ENCODE measurements around the gene PGA3. TPM values are rescaled to one million over a fixed set of nuclear protein-coding genes. Genes with fewer than 3 reads are reported as not detected.
"Not testable (repeated sequence)": the region's sequence is repeated elsewhere in the genome, so short reads cannot be mapped to it uniquely, and the experiment has no call there.

The PGA3 gene
- total RNA-seq, 3 donors from 2014 or later (not counting 1 experiment from before 2014, with no cell fraction given), result not detected

GRCh38 chr11:61174949-61175348 is 28.4 kb upstream of the PGA3 start:
- no peak for TF ChIP-seq CTCF (IDR thresholded peaks at IDR 0.05)
- Histone ChIP-seq H3K9me3 (ENCODE audit: control insufficient read depth, insufficient read depth, low read length) (no peaks in the 10 kb centered on the region), H3K27me3 (ENCODE audit: control insufficient read depth, insufficient read depth, low read length) (peaks cover 2% of the 10 kb centered on the region), H3K36me3 (ENCODE audit: control insufficient read depth, insufficient read depth, low read length) (no peaks in the 10 kb centered on the region), H3K4me3 (ENCODE audit: low read length) (no peak overlapping the region), H3K4me1 (ENCODE audit: control insufficient read depth, insufficient read depth, low read length) (no peaks in the 10 kb centered on the region), H3K27ac (ENCODE audit: low read length) (no peak overlapping the region)
- H3K4me3 Mint-ChIP-seq, result no peak overlapping the region
- ATAC-seq (no peak), DNase-seq (no peak)
- H3K4me1 Mint-ChIP-seq, result peaks cover 11 to 13% of the 10 kb centered on the region in 2 donors
- H3K36me3 Mint-ChIP-seq, result no peaks in the 10 kb centered on the region
- 54% methylated on average over 5 of the region's 6 CpGs for WGBS (ENCODE audit: insufficient coverage)
- H3K27me3 Mint-ChIP-seq (ENCODE audit: low read depth in 2 of 2), result peaks cover 9 to 34% of the 10 kb centered on the region in 2 donors
- H3K9me3 Mint-ChIP-seq, result no peaks in the 10 kb centered on the region
- no peak overlapping the region for H3K27ac Mint-ChIP-seq
- intact Hi-C loops (cut with micrococcal nuclease), result no loop called here

GRCh38 chr11:61176446-61176845 is 26.9 kb upstream of the PGA3 start:
- TF ChIP-seq CTCF (IDR thresholded peaks at IDR 0.05), result no peak
- Mint-ChIP-seq H3K4me1 (peaks cover 11 to 13% of the 10 kb centered on the region in 2 donors), H3K27me3 (ENCODE audit: low read depth in 2 of 2) (peaks cover 9 to 34% of the 10 kb centered on the region in 2 donors), H3K36me3 (no peaks in the 10 kb centered on the region), H3K4me3 (no peak overlapping the region), H3K27ac (no peak overlapping the region), H3K9me3 (no peaks in the 10 kb centered on the region)
- ATAC-seq, result no peak
- Histone ChIP-seq H3K36me3 (ENCODE audit: control insufficient read depth, insufficient read depth, low read length) (no peaks in the 10 kb centered on the region), H3K9me3 (ENCODE audit: control insufficient read depth, insufficient read depth, low read length) (no peaks in the 10 kb centered on the region), H3K27me3 (ENCODE audit: control insufficient read depth, insufficient read depth, low read length) (peaks cover 2% of the 10 kb centered on the region), H3K27ac (ENCODE audit: low read length) (no peak overlapping the region), H3K4me3 (ENCODE audit: low read length) (no peak overlapping the region), H3K4me1 (ENCODE audit: control insufficient read depth, insufficient read depth, low read length) (no peaks in the 10 kb centered on the region)
- DNase-seq, result no peak
- 89% methylated on average over 6 of the region's 6 CpGs for WGBS (ENCODE audit: insufficient coverage)
- intact Hi-C loops (cut with micrococcal nuclease), result no loop called here

- intact Hi-C loops (cut with micrococcal nuclease); DNase-seq; H3K27ac Mint-ChIP-seq; H3K36me3 Mint-ChIP-seq; H3K27ac ChIP-seq (ENCODE audit: low read length); H3K4me1 ChIP-seq (ENCODE audit: control insufficient read depth, insufficient read depth, low read length); H3K9me3 ChIP-seq (ENCODE audit: control insufficient read depth, insufficient read depth, low read length); ATAC-seq; H3K27me3 ChIP-seq (ENCODE audit: control insufficient read depth, insufficient read depth, low read length); H3K4me3 ChIP-seq (ENCODE audit: low read length); H3K36me3 ChIP-seq (ENCODE audit: control insufficient read depth, insufficient read depth, low read length); H3K4me1 Mint-ChIP-seq; H3K4me3 Mint-ChIP-seq; H3K9me3 Mint-ChIP-seq: not testable (repeated sequence)
- H3K27me3 Mint-ChIP-seq (ENCODE audit: low read depth in 2 of 2), result peaks cover 4 to 16% of the 10 kb centered on the region in 2 donors
- 95% methylated on average over 6 of the region's 6 CpGs for WGBS (ENCODE audit: insufficient coverage)
Observed at GRCh38 chr11:61180205-61180604, 23.1 kb upstream of the PGA3 start.

GRCh38 chr11:61181489-61181888 is 21.8 kb upstream of the PGA3 start:
- intact Hi-C loops (cut with micrococcal nuclease), result no loop called here

More at GRCh38 chr11:61181489-61181888, 21.8 kb upstream of the PGA3 start:
- Mint-ChIP-seq H3K4me1 (no peaks in the 10 kb centered on the region), H3K27ac (no peak overlapping the region), H3K36me3 (no peaks in the 10 kb centered on the region), H3K4me3 (no peak overlapping the region), H3K9me3 (no peaks in the 10 kb centered on the region), H3K27me3 (ENCODE audit: low read depth in 2 of 2) (peaks cover 0 to 8% of the 10 kb centered on the region in 2 donors)
- H3K27ac ChIP-seq (ENCODE audit: low read length), result no peak overlapping the region
- ATAC-seq, result no peak
- no peak for TF ChIP-seq CTCF (IDR thresholded peaks at IDR 0.05)
- H3K4me1 ChIP-seq (ENCODE audit: control insufficient read depth, insufficient read depth, low read length), result no peaks in the 10 kb centered on the region
- H3K9me3 ChIP-seq (ENCODE audit: control insufficient read depth, insufficient read depth, low read length), result no peaks in the 10 kb centered on the region
- DNase-seq, result no peak
- no peaks in the 10 kb centered on the region for H3K36me3 ChIP-seq (ENCODE audit: control insufficient read depth, insufficient read depth, low read length)
- WGBS (ENCODE audit: insufficient coverage), result 95% methylated on average over 3 of the region's 4 CpGs
- H3K4me3 ChIP-seq (ENCODE audit: low read length), result no peak overlapping the region
- no peaks in the 10 kb centered on the region for H3K27me3 ChIP-seq (ENCODE audit: control insufficient read depth, insufficient read depth, low read length)
